ENCODE results near the gene UBR2.
"Not testable (repeated sequence)": the region's sequence is repeated elsewhere in the genome, so short reads cannot be mapped to it uniquely, and the experiment has no call there.

The UBR2 gene

DNA sequence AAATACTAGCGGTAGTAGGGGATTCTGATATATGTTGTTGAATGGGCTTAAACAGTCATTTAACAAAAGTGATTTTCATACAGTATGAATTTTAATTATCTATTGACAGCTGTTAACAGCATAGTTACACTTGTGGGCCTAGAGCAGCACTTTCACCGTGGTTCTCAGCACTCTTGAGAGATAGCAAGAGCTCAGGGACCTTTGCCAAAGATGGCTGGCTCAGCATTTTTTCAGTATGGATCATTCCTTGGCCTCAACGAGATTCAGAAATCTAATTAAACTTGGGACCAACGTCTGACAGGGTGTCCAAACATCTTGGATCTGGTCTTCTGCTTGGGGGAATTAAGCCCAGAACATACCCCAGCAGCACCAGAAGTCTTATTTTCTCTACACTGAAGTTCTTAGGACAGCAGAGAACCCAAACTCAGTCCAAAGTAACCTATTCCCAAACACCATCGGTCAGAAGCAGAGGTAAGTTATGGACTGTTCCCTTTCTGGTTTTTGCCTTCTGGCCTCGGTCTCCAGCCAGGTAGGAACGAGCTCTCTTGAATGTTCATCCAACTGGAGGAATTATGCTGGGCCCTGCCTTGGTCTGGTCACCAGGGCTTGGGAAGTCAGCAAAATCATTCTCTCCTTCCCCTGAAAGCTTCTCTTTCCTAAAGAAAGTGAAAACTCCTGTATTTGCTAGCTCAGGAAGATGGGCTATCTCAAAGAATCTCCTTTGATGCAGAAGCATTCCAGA lies 132.9 kb downstream of the UBR2 start:
- Histone ChIP-seq H3K4me3 (ENCODE audit: low read length) (no peak overlapping the region), H3K4me2 (ENCODE audit: low read length) (no peak overlapping the region), H3K9ac (ENCODE audit: low read length) (no peak overlapping the region), H3K9me3 (ENCODE audit: insufficient read depth, low read length) (no peaks in the 10 kb centered on the region), H3K27me3 (ENCODE audit: low read depth, low read length) (no peaks in the 10 kb centered on the region), H3K36me3 (replicated peaks; ENCODE audit: low read depth, low read length) (peaks cover 21% of the 10 kb centered on the region), H2AFZ (ENCODE audit: low read depth, low read length) (no peak overlapping the region), H3K79me2 (ENCODE audit: low read length) (no peaks in the 10 kb centered on the region), H3K4me1 (ENCODE audit: low read length) (no peaks in the 10 kb centered on the region), H3K27ac (ENCODE audit: low read length) (no peak overlapping the region), H4K20me1 (ENCODE audit: insufficient read depth, low read length) (no peaks in the 10 kb centered on the region)
- TF ChIP-seq, protein P1, sequence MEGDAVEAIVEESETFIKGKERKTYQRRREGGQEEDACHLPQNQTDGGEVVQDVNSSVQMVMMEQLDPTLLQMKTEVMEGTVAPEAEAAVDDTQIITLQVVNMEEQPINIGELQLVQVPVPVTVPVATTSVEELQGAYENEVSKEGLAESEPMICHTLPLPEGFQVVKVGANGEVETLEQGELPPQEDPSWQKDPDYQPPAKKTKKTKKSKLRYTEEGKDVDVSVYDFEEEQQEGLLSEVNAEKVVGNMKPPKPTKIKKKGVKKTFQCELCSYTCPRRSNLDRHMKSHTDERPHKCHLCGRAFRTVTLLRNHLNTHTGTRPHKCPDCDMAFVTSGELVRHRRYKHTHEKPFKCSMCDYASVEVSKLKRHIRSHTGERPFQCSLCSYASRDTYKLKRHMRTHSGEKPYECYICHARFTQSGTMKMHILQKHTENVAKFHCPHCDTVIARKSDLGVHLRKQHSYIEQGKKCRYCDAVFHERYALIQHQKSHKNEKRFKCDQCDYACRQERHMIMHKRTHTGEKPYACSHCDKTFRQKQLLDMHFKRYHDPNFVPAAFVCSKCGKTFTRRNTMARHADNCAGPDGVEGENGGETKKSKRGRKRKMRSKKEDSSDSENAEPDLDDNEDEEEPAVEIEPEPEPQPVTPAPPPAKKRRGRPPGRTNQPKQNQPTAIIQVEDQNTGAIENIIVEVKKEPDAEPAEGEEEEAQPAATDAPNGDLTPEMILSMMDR (IDR thresholded peaks at IDR 0.05; ENCODE audit: low read depth, low read length), result no peak
- TF ChIP-seq EZH2phosphoT487 (IDR thresholded peaks at IDR 0.05; ENCODE audit: low read depth), result no peak

DNA sequence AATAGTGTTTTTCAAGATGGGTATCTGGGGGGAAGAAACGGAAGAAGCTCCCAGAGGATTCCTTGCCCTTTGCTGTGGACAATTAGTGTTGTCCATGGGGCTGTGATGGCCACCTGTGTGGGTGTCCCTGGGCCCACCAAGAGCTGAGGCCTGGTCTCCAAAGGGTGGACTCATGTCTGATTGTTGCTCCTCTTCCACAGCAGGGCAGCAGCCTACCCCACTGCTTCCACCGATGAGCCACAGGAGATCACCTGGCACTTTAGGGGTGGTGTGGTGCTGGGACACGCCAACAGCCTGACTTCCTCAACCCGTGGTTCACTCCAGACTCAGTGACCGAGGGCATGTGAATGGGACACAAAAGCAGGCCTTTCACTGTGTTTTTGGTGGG lies 133.4 kb downstream of the UBR2 start:
- Histone ChIP-seq H3K27ac (ENCODE audit: low read length) (no peak overlapping the region), H3K79me2 (ENCODE audit: low read length) (no peaks in the 10 kb centered on the region)

DNA sequence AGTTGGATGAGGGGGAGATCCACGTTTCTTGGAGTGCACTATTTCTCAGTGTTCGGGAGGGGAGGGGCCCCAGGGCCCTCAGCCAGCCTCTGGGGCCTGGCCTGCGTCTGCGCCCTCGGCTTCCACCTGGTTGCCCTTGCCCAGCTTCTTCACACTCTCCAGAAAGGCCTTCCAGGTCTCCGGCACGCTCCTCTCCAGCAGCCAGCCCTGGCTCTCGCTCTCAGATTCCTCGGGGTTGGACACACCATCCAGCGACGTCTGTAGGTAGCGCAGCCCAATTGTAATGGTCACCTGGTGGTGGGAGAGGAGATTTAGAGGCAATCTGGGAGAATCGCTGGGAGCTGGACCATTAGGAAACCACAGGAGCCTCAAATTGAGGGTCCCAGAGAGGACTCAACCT lies 134.4 kb downstream of the UBR2 start:
- TF ChIP-seq EZH2phosphoT487 (IDR thresholded peaks at IDR 0.05; ENCODE audit: low read depth), result no peak
- TF ChIP-seq, protein P1 (IDR thresholded peaks at IDR 0.05; ENCODE audit: low read depth, low read length), result no peak
- no peak overlapping the region for H3K9ac ChIP-seq (ENCODE audit: low read length)

More for the DNA sequence above, 133.4 kb downstream of the UBR2 start:
- Histone ChIP-seq H4K20me1 (ENCODE audit: insufficient read depth, low read length) (no peaks in the 10 kb centered on the region), H3K27me3 (ENCODE audit: low read depth, low read length) (no peaks in the 10 kb centered on the region), H3K4me2 (ENCODE audit: low read length) (no peak overlapping the region), H3K36me3 (replicated peaks; ENCODE audit: low read depth, low read length) (peaks cover 17% of the 10 kb centered on the region), H3K4me3 (ENCODE audit: low read length) (no peak overlapping the region), H2AFZ (ENCODE audit: low read depth, low read length) (no peak overlapping the region), H3K9me3 (ENCODE audit: insufficient read depth, low read length) (no peaks in the 10 kb centered on the region), H3K4me1 (ENCODE audit: low read length) (no peaks in the 10 kb centered on the region), H3K9ac (ENCODE audit: low read length) (no peak overlapping the region)
- TF ChIP-seq, protein P1 (IDR thresholded peaks at IDR 0.05; ENCODE audit: low read depth, low read length), result no peak

DNA sequence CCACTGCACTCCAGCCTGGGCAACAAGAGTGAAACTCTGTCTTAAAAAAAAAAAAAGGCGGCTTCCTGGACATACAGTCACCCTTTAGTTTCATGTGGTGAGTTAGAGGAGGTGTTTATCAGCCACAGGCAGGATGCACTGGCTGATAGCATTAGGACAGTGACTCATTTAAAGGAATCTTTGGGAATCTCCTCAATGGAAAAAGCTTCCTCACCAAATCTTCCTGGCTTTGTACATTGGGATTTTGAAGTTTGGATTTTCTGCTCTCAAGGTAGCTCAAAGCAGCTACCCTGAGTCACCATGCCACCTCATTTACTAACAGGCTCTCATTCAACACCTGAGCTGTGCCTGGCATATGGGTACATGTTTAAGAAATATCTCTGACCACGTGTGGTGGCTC lies 138.4 kb downstream of the UBR2 start:
- H3K4me1 ChIP-seq (ENCODE audit: low read length), result no peaks in the 10 kb centered on the region
- no peaks in the 10 kb centered on the region for H4K20me1 ChIP-seq (ENCODE audit: insufficient read depth, low read length)
- no peak for TF ChIP-seq EZH2phosphoT487 (IDR thresholded peaks at IDR 0.05; ENCODE audit: low read depth)
- TF ChIP-seq, protein P1 (IDR thresholded peaks at IDR 0.05; ENCODE audit: low read depth, low read length), result no peak
- no peaks in the 10 kb centered on the region for H3K9me3 ChIP-seq (ENCODE audit: insufficient read depth, low read length)
- H3K27ac ChIP-seq (ENCODE audit: low read length), result no peak overlapping the region
- no peaks in the 10 kb centered on the region for H3K36me3 ChIP-seq (replicated peaks; ENCODE audit: low read depth, low read length)
- H2AFZ ChIP-seq (ENCODE audit: low read depth, low read length), result no peak overlapping the region
- no peak overlapping the region for H3K9ac ChIP-seq (ENCODE audit: low read length)
- no peaks in the 10 kb centered on the region for H3K79me2 ChIP-seq (ENCODE audit: low read length)
- no peak overlapping the region for H3K4me3 ChIP-seq (ENCODE audit: low read length)
- H3K27me3 ChIP-seq (ENCODE audit: low read depth, low read length), result no peaks in the 10 kb centered on the region
- H3K4me2 ChIP-seq (ENCODE audit: low read length), result no peak overlapping the region

More for the DNA sequence above, 134.4 kb downstream of the UBR2 start:
- no peaks in the 10 kb centered on the region for H3K4me1 ChIP-seq (ENCODE audit: low read length)
- H3K4me3 ChIP-seq (ENCODE audit: low read length), result no peak overlapping the region
- H3K27ac ChIP-seq (ENCODE audit: low read length), result no peak overlapping the region
- no peak overlapping the region for H3K4me2 ChIP-seq (ENCODE audit: low read length)
- H2AFZ ChIP-seq (ENCODE audit: low read depth, low read length), result no peak overlapping the region
- no peaks in the 10 kb centered on the region for H3K79me2 ChIP-seq (ENCODE audit: low read length)
- peaks cover 8% of the 10 kb centered on the region for H3K36me3 ChIP-seq (replicated peaks; ENCODE audit: low read depth, low read length)
- no peaks in the 10 kb centered on the region for H3K27me3 ChIP-seq (ENCODE audit: low read depth, low read length)
- no peaks in the 10 kb centered on the region for H3K9me3 ChIP-seq (ENCODE audit: insufficient read depth, low read length)
- no peaks in the 10 kb centered on the region for H4K20me1 ChIP-seq (ENCODE audit: insufficient read depth, low read length)

DNA sequence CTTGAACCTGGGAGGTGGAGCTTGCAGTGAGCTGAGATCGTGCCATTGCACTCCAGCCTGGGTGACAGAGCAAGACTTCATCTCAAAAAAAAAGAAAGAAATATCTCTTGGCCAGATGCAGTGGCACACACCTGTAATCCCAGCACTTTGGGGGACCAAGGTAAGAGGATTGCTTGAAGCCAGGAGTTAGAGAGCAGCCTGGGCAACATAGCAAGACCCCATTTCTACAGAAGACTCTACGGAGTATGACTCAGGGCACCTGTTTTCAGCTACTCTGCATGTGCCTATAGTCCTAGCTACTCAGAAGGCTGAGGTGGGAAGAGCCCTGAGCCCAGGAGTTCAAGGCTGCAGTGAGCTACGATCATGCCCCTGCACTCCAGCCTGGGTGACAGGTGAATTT lies 139.0 kb downstream of the UBR2 start:
- H2AFZ ChIP-seq (ENCODE audit: low read depth, low read length); H3K9me3 ChIP-seq (ENCODE audit: insufficient read depth, low read length); H3K27ac ChIP-seq (ENCODE audit: low read length); H3K79me2 ChIP-seq (ENCODE audit: low read length); H3K9ac ChIP-seq (ENCODE audit: low read length); H3K4me1 ChIP-seq (ENCODE audit: low read length); H3K27me3 ChIP-seq (ENCODE audit: low read depth, low read length); H3K36me3 ChIP-seq (replicated peaks; ENCODE audit: low read depth, low read length); H4K20me1 ChIP-seq (ENCODE audit: insufficient read depth, low read length); H3K4me2 ChIP-seq (ENCODE audit: low read length); H3K4me3 ChIP-seq (ENCODE audit: low read length): not testable (repeated sequence)

All from OCI-LY3 (cell line).